ENCODE results near the gene MARCHF10.

DNA sequence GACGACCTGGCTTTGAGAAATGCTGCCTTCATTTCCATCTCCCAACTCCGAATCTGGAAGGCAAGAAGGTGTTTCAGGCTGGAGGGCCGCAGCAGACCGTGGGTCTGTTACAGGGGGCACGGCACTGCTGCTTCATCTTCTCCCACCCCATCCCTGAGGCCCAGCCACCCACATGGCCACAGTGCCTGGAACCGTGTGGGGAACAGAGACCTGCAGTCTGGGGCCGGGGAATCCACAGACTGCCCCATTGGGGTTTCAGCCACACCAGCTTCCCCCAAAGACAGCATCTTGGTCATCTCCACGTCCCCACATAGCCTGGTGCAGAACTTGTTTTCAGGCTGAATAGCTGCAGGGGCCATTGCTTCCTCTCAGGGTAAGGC, 106.4 kb downstream of the MARCHF10 start:
- TF ChIP-seq POLR2AphosphoS5 (IDR thresholded peaks at IDR 0.05; ENCODE audit: insufficient read depth, low read depth, low read length) (no peak), EZH2 (IDR thresholded peaks at IDR 0.05; ENCODE audit: borderline replicate concordance, low read depth, low read length, severe bottlenecking) (no peak), POLR2A (IDR thresholded peaks at IDR 0.05; ENCODE audit: low read depth, low read length) (no peak), FOS (IDR thresholded peaks at IDR 0.05; ENCODE audit: borderline replicate concordance, insufficient read depth, low read length) (no peak), GATA2 (IDR thresholded peaks at IDR 0.05; ENCODE audit: insufficient read depth, insufficient read length, low read depth, low read length) (no peak), MYC (IDR thresholded peaks at IDR 0.05; ENCODE audit: low read depth, low read length) (no peak)
- TF ChIP-seq, protein P1, sequence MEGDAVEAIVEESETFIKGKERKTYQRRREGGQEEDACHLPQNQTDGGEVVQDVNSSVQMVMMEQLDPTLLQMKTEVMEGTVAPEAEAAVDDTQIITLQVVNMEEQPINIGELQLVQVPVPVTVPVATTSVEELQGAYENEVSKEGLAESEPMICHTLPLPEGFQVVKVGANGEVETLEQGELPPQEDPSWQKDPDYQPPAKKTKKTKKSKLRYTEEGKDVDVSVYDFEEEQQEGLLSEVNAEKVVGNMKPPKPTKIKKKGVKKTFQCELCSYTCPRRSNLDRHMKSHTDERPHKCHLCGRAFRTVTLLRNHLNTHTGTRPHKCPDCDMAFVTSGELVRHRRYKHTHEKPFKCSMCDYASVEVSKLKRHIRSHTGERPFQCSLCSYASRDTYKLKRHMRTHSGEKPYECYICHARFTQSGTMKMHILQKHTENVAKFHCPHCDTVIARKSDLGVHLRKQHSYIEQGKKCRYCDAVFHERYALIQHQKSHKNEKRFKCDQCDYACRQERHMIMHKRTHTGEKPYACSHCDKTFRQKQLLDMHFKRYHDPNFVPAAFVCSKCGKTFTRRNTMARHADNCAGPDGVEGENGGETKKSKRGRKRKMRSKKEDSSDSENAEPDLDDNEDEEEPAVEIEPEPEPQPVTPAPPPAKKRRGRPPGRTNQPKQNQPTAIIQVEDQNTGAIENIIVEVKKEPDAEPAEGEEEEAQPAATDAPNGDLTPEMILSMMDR (IDR thresholded peaks at IDR 0.05; ENCODE audit: extremely low read depth in 1 of 2, insufficient read depth in 1 of 2, low read depth in 1 of 2, low read length in 2 of 2): no peak
- TF ChIP-seq, protein P2, sequence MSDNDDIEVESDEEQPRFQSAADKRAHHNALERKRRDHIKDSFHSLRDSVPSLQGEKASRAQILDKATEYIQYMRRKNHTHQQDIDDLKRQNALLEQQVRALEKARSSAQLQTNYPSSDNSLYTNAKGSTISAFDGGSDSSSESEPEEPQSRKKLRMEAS (IDR thresholded peaks at IDR 0.05; ENCODE audit: insufficient read depth, insufficient read length): no peak
